Testis (tissue), 2 donors: ENCODE data around the gene SACM1L.

ENCODE experiments used
- CTCF ChIP-seq, 3 experiments: fragments of 450-650 bp in 2 of 3; fragments of 200-600 bp in 1 of 3; sonication (generic) in 1 of 3; IDR thresholded peaks; one replicate each; pipeline ENCODE4 v1.5.1; 2016 to 2019; ENCODE audit warnings: antibody characterized with exemption in 3 of 3, mild to moderate bottlenecking in 2 of 3, moderate library complexity in 1 of 3
- POLR2A ChIP-seq: fragments of 450-650 bp; IDR thresholded peaks from one replicate; pipeline ENCODE4 v1.6.1; 2017; ENCODE audit warnings: antibody characterized with exemption, mild to moderate bottlenecking, moderate library complexity

- no peak for TF ChIP-seq CTCF (IDR thresholded peaks at IDR 0.05)
- TF ChIP-seq POLR2A: no peak
These were observed 87.1 kb downstream of the SACM1L start for GRCh38 chr3:45776301-45776595.
